DND-41 (cell line): ENCODE measurements around the gene DNAH17.

Source experiments
- ATAC-seq: fragments of 200-7000 bp; cut with Tn5 transposase; 3 replicates; pipeline ENCODE4 v1.9.1; 2021; ENCODE audit warnings: low read depth; ENCODE audit not compliant: insufficient read depth
- DNase-seq: peaks from one replicate; pipeline ENCODE4 v3.0.0-alpha.2; 2020
- H2AFZ ChIP-seq: 2 replicates; pipeline ENCODE4 v1.6.0; 2012; ENCODE audit warnings: low read depth, low read length
- H3K27ac ChIP-seq: 2 replicates; pipeline ENCODE4 v1.5.1; 2012; ENCODE audit warnings: low read length, inconsistent platforms
- H3K27me3 ChIP-seq: fragments of 200-600 bp; sonication (generic); 2 replicates; pipeline ENCODE4 v1.6.0; 2012; ENCODE audit warnings: low read length, mild to moderate bottlenecking, inconsistent platforms; ENCODE audit not compliant: insufficient read depth, poor library complexity
- H3K36me3 ChIP-seq: 2 replicates; pipeline ENCODE4 v1.5.1; 2012; ENCODE audit warnings: low read length, inconsistent platforms; ENCODE audit not compliant: insufficient read depth
- H3K4me1 ChIP-seq: 2 replicates; pipeline ENCODE4 v1.5.1; 2012; ENCODE audit warnings: mild to moderate bottlenecking, low read length; ENCODE audit not compliant: insufficient read depth
- H3K4me2 ChIP-seq: 2 replicates; pipeline ENCODE4 v1.6.0; 2012; ENCODE audit warnings: mild to moderate bottlenecking, moderate library complexity, low read length, inconsistent platforms; ENCODE audit not compliant: insufficient read depth
- H3K4me3 ChIP-seq, 2 experiments: fragments of 200-600 bp in 1 of 2; shearing (Covaris generic) in 1 of 2; 2 replicates each; pipeline ENCODE4 v1.5.1; 2012 to 2016; ENCODE audit warnings: inconsistent platforms in 2 of 2, low read length in 2 of 2, mild to moderate bottlenecking in 2 of 2, low read depth in 1 of 2, moderate library complexity in 1 of 2
- H3K79me2 ChIP-seq: 2 replicates; pipeline ENCODE4 v1.6.0; 2012; ENCODE audit warnings: low read length, inconsistent platforms; ENCODE audit not compliant: insufficient read depth
- H3K9ac ChIP-seq: 2 replicates; pipeline ENCODE4 v1.6.0; 2012; ENCODE audit warnings: low read depth, mild to moderate bottlenecking, inconsistent platforms, low read length, moderate library complexity
- H3K9me3 ChIP-seq: 2 replicates; pipeline ENCODE4 v1.5.1; 2012; ENCODE audit warnings: low read length, moderate library complexity, mild to moderate bottlenecking, inconsistent platforms; ENCODE audit not compliant: insufficient read depth, severe bottlenecking
- H4K20me1 ChIP-seq: 2 replicates; pipeline ENCODE4 v1.6.0; 2012; ENCODE audit warnings: low read length; ENCODE audit not compliant: insufficient read depth
- CTCF ChIP-seq: IDR thresholded peaks from 2 replicates; pipeline ENCODE4 v1.5.1; 2012; ENCODE audit warnings: borderline replicate concordance, low read length, moderate library complexity, mild to moderate bottlenecking; ENCODE audit not compliant: poor library complexity, severe bottlenecking; ENCODE audit errors: extremely low read depth
- EZH2 ChIP-seq: IDR thresholded peaks from 3 replicates; pipeline ENCODE4 v1.6.1; 2012; ENCODE audit warnings: borderline replicate concordance, low read depth, mild to moderate bottlenecking, moderate library complexity, low read length, inconsistent platforms; ENCODE audit not compliant: severe bottlenecking

The DNAH17 gene

GRCh38 chr17:78619334-78619733, 42.1 kb upstream of the DNAH17 start:
- no peak for TF ChIP-seq EZH2
- TF ChIP-seq CTCF = no peak
- H3K4me3 ChIP-seq = no peak overlapping the region
- H3K4me1 ChIP-seq = no peaks in the 10 kb centered on the region
- no peaks in the 10 kb centered on the region for H3K27me3 ChIP-seq
- no peak overlapping the region for H3K4me2 ChIP-seq
- H3K36me3 ChIP-seq = no peaks in the 10 kb centered on the region
- H3K9me3 ChIP-seq = no peaks in the 10 kb centered on the region
- H3K9ac ChIP-seq = no peak overlapping the region
- H2AFZ ChIP-seq = no peak overlapping the region
- DNase-seq (no peak), ATAC-seq (no peak)
- H4K20me1 ChIP-seq = no peaks in the 10 kb centered on the region
- H3K27ac ChIP-seq = no peak overlapping the region
- no peaks in the 10 kb centered on the region for H3K79me2 ChIP-seq

- H4K20me1 ChIP-seq = no peaks in the 10 kb centered on the region
- H3K4me2 ChIP-seq = no peak overlapping the region
- TF ChIP-seq CTCF (no peak), EZH2 (no peak)
- no peak for DNase-seq
- no peak overlapping the region for H3K4me3 ChIP-seq
- H3K27me3 ChIP-seq = no peaks in the 10 kb centered on the region
- ATAC-seq = no peak
- H3K4me1 ChIP-seq = no peaks in the 10 kb centered on the region
- H2AFZ ChIP-seq = no peak overlapping the region
- H3K79me2 ChIP-seq = no peaks in the 10 kb centered on the region
- H3K27ac ChIP-seq = no peak overlapping the region
- H3K9ac ChIP-seq = no peak overlapping the region
- no peaks in the 10 kb centered on the region for H3K36me3 ChIP-seq
- no peaks in the 10 kb centered on the region for H3K9me3 ChIP-seq
Observed at GRCh38 chr17:78618264-78619066, 41.3 kb upstream of the DNAH17 start.

- no peaks in the 10 kb centered on the region for H3K27me3 ChIP-seq
- no peaks in the 10 kb centered on the region for H3K4me1 ChIP-seq
- no peak for DNase-seq
- no peaks in the 10 kb centered on the region for H3K9me3 ChIP-seq
- H3K4me2 ChIP-seq = no peak overlapping the region
- no peaks in the 10 kb centered on the region for H4K20me1 ChIP-seq
- no peak overlapping the region for H3K9ac ChIP-seq
- ATAC-seq = no peak
- no peak overlapping the region for H2AFZ ChIP-seq
- H3K27ac ChIP-seq = no peak overlapping the region
- H3K79me2 ChIP-seq = no peaks in the 10 kb centered on the region
- H3K36me3 ChIP-seq = no peaks in the 10 kb centered on the region
- no peak overlapping the region for H3K4me3 ChIP-seq
- TF ChIP-seq CTCF = no peak
- TF ChIP-seq EZH2 = no peak
Observed at GRCh38 chr17:78617511-78618061, 40.4 kb upstream of the DNAH17 start.
